GM12801 (cell line): ENCODE data around the gene UPK3B.
"Not testable (repeated sequence)": the region's sequence is repeated elsewhere in the genome, so short reads cannot be mapped to it uniquely, and the experiment has no call there.

Source experiments
- CTCF ChIP-seq: IDR thresholded peaks from one replicate; pipeline ENCODE4 v1.5.1; 2011; ENCODE audit warnings: control low read depth; ENCODE audit not compliant: insufficient read length; ENCODE audit errors: extremely low read depth

Gene UPK3B

GRCh38 chr7:76513817-76514799 is 3.8 kb downstream of the UPK3B start:
- no peak for TF ChIP-seq CTCF

DNA sequence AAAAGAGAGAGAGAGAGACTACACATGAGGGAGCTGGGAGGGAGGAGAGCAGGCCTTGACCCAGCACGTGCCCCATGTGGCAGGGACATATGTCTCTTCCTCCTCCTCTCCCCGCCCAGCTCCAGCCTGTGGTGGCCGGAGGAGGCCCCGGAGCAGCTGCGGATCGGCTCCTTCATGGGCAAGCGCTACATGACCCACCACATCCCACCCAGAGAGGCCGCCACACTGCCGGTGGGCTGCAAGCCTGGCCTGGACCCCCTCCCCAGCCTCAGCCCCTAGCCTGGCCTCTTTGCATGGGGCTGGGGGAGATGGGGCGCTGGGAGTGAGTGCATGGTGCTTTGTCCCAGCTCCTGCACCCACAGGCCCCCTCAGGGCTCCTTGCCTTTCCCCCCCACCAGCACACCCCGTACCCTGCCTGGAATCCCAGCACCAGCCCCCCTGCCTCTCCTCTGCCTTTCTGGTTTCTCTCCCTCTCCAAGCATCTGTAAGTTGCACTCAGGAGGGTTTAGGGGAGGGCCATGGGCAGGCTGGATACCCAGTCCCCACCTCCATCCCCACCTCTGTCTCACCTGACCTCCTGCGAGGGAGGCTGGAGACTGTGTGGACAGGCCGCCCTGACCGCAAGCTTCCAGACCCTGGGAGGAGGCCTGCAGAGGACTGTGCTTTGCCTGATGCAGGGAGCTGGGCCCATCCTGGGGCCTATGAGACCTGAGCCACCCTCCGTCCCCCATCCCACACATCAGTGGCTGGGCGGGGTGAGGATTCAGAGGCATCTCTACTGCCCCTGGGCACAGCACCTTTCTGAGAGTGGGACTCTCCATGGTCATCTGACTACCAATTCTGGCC is 4.8 kb downstream of the UPK3B start:
- TF ChIP-seq CTCF = no peak

GRCh38 chr7:76515999-76516443 is 5.7 kb downstream of the UPK3B start:
- TF ChIP-seq CTCF = no peak

DNA sequence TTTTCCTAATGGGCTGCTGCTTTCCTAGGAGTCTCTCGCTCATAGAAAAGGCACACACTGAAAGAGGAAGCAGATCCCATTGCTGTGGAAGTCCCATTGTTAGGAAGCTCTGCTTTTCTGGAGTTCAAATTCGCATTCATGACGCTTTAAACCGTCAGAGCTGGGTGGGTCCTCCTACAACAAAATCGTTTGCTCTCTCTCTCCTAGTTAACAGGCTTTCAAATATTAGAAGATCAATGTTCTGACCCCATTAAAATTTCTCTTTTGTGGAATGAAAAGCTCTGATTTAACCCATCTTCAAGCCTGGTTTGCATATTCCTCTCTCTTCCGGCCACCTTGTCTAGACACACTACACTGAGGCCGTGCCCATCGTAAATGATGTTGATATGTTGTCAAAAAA is 32.8 kb downstream of the UPK3B start, which contains the start of gene SPDYE16:
SPDYE16 (minus strand) TSS at position 101 of the 400 bp plus-strand sequence. CDS start 1,838 bp downstream, outside the sequence.
- TF ChIP-seq CTCF = not testable (repeated sequence)
